Measurements from ENCODE around the gene TRAF3. TPM values are rescaled to one million over a fixed set of nuclear protein-coding genes. Genes with fewer than 3 reads are reported as not detected.

Gene TRAF3
- total RNA-seq, 4 donors from 2014 or later, result 5.5 to 14.7 (median 6.9) TPM

DNA sequence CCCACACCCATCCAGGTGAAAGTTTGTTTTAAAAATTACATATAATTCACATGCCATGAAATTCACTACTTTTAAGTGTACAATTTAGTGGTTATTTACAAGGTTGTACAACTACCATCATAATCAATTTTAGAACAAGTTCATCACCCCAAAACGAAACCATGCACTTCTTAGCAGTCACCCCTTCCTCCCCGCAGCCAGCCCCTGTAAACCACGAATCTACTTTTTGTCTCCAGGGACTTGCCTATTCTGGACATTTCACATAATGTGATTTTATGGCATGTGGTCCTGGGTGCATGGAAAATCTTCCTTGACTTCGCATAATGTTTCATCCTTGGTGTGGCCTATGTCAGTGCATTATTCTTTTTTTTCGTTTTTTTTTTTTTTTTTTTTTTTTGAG, 19.2 kb upstream of the TRAF3 start:
- Histone ChIP-seq H3K4me3 (no peak overlapping the region), H3K4me1 (no peaks in the 10 kb centered on the region), H3K9me3 (no peaks in the 10 kb centered on the region), H3K27ac (no peak overlapping the region), H3K27me3 (peaks cover 2 to 11% (median 7%) of the 10 kb centered on the region in 3 donors), H3K36me3 (no peaks in the 10 kb centered on the region)
- in situ Hi-C loops (cut with MboI; ENCODE audit: low sequenced_read_pairs in 4 of 4) (no loop called here), intact Hi-C loops (cut with DNase I; ENCODE audit: low total_unique reads) (no loop called here)
- no peak for DNase-seq
- no peak for ATAC-seq
- no peak for TF ChIP-seq POLR2A (IDR thresholded peaks at IDR 0.05)
- TF ChIP-seq, protein P1, sequence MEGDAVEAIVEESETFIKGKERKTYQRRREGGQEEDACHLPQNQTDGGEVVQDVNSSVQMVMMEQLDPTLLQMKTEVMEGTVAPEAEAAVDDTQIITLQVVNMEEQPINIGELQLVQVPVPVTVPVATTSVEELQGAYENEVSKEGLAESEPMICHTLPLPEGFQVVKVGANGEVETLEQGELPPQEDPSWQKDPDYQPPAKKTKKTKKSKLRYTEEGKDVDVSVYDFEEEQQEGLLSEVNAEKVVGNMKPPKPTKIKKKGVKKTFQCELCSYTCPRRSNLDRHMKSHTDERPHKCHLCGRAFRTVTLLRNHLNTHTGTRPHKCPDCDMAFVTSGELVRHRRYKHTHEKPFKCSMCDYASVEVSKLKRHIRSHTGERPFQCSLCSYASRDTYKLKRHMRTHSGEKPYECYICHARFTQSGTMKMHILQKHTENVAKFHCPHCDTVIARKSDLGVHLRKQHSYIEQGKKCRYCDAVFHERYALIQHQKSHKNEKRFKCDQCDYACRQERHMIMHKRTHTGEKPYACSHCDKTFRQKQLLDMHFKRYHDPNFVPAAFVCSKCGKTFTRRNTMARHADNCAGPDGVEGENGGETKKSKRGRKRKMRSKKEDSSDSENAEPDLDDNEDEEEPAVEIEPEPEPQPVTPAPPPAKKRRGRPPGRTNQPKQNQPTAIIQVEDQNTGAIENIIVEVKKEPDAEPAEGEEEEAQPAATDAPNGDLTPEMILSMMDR (IDR thresholded peaks at IDR 0.05 in 4 of 5, conservative IDR thresholded peaks at IDR 0.05 in 1 of 5), result no peak

DNA sequence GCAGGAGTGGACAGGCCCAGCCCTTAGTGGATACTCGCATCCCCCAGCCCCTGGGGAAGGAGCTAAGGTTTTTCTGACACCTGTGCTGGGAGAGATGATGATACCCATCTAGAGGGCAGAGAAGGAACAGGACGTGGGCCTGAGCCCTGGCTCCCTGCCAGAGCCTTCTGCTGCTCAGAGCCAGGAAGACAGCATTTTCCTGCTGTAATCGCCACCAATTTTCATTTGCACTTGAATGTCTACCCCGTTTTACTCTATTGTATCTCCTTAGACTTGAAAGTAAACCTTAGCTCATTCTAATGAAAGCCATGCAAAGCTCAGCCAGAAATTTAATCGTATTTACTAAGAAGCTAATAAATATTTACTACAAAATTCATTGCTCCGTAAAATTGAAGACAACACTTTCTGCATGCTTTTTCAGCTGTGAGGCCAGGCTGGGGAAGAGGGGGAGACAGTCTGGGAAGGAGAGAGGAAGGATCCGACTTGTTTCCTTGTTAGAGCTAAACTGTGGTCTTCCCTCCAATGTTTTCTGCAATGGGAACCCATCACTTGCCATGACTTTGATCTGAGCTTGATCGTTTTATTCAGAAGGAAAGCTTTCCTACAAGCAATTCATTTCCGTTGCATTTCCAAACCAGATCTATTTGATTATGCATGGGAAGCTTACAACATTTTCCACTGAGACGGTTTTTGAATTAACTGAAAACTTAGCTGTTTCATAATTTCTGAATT, 17.6 kb upstream of the TRAF3 start:
- TF ChIP-seq POLR2A (IDR thresholded peaks at IDR 0.05), result no peak
- TF ChIP-seq, protein P1 (IDR thresholded peaks at IDR 0.05 in 4 of 5, conservative IDR thresholded peaks at IDR 0.05 in 1 of 5), result no peak

DNA sequence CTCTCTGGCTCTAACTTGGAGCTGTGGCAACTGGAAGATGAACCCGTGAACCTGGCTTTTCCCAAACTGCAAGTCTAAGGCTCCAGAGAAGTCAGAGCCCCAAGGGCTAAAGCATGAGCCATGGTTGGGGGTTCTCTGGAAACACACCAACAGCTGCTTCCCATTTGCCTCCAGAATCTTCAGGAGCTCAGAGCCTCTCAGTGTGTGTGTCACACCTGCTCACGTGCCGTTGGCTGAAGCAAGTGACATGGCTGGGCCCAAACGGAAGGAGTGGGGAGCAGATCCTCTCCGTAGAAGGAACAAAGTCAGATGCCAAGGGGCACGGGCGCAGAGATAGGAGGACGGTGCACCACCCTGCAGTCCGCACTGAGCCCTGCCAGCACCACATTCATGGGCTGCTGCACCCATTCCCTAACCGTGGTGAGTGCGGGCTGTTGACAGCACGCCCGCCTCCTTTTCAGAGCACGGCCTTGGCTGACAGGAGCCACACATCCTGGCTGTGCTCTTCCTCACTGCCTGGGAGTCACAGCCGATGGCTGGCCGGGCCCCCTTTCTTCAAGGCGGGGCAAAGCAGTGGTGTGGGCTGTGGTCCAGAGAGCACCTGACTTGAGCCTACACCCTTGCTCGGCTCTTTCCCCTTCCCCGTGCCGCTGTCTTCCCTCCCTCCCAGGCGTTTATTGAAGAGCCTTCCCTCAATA, 16.6 kb upstream of the TRAF3 start:
- no peak overlapping the region for H3K27ac ChIP-seq
- H3K27me3 ChIP-seq, result peaks cover 2 to 11% (median 7%) of the 10 kb centered on the region in 3 donors
- TF ChIP-seq, protein P1 (IDR thresholded peaks at IDR 0.05 in 4 of 5, conservative IDR thresholded peaks at IDR 0.05 in 1 of 5), result no peak
- TF ChIP-seq POLR2A (IDR thresholded peaks at IDR 0.05), result no peak
- no peaks in the 10 kb centered on the region for H3K36me3 ChIP-seq
- in situ Hi-C loops (cut with MboI; ENCODE audit: low sequenced_read_pairs in 4 of 4), result no loop called here
- no peak for ATAC-seq
- H3K4me1 ChIP-seq, result no peaks in the 10 kb centered on the region
- no peaks in the 10 kb centered on the region for H3K9me3 ChIP-seq
- DNase-seq, result no peak
- no peak overlapping the region for H3K4me3 ChIP-seq
- intact Hi-C loops (cut with DNase I; ENCODE audit: low total_unique reads), result no loop called here

More for the DNA sequence above, 17.6 kb upstream of the TRAF3 start:
- no peak for ATAC-seq
- no peaks in the 10 kb centered on the region for H3K9me3 ChIP-seq
- H3K27ac ChIP-seq, result no peak overlapping the region
- intact Hi-C loops (cut with DNase I; ENCODE audit: low total_unique reads), result no loop called here
- H3K4me3 ChIP-seq, result no peak overlapping the region
- in situ Hi-C loops (cut with MboI; ENCODE audit: low sequenced_read_pairs in 4 of 4), result no loop called here
- no peaks in the 10 kb centered on the region for H3K4me1 ChIP-seq
- H3K36me3 ChIP-seq, result no peaks in the 10 kb centered on the region
- H3K27me3 ChIP-seq, result peaks cover 2 to 11% (median 7%) of the 10 kb centered on the region in 3 donors
- DNase-seq, result no peak

DNA sequence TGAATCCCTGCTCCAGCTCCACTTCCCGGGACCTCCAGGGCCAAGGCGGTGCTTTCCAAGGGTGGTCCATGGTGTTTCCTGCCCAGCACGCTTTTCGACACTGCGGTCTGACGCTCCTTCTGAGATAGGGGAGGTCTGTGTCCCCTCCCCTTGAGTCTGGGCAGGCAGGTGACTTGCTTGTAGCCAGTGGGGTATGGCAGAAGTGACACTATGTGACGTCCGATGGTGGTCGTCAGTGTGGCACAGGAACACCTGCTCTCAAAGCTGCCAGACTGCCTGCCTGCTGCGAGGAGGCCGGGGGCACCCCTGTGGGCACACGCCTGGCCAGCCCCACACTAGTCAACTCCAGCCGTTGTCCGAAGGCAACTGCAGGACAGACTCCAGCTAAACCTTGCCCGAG, 16.0 kb upstream of the TRAF3 start:
- peaks cover 2 to 11% (median 7%) of the 10 kb centered on the region in 3 donors for H3K27me3 ChIP-seq
- TF ChIP-seq POLR2A (IDR thresholded peaks at IDR 0.05), result no peak
- TF ChIP-seq, protein P1 (IDR thresholded peaks at IDR 0.05 in 4 of 5, conservative IDR thresholded peaks at IDR 0.05 in 1 of 5), result no peak
- no peaks in the 10 kb centered on the region for H3K9me3 ChIP-seq
- no peak for ATAC-seq
- in situ Hi-C loops (cut with MboI; ENCODE audit: low sequenced_read_pairs in 4 of 4) (no loop called here), intact Hi-C loops (cut with DNase I; ENCODE audit: low total_unique reads) (no loop called here)
- H3K4me1 ChIP-seq, result no peaks in the 10 kb centered on the region
- H3K36me3 ChIP-seq, result no peaks in the 10 kb centered on the region
- no peak overlapping the region for H3K4me3 ChIP-seq
- H3K27ac ChIP-seq, result no peak overlapping the region
- DNase-seq, result no peak
